ENCODE measurements around the gene CSRP2. TPM values are rescaled to one million over a fixed set of nuclear protein-coding genes. Genes with fewer than 3 reads are reported as not detected.
A peak's percentile ranks its signal among the peaks of the same experiment; 100 is the strongest.

Gene CSRP2
- polyA plus RNA-seq (2012; ENCODE audit: insufficient read depth, insufficient read length, low read depth) = 1.8 TPM

DNA sequence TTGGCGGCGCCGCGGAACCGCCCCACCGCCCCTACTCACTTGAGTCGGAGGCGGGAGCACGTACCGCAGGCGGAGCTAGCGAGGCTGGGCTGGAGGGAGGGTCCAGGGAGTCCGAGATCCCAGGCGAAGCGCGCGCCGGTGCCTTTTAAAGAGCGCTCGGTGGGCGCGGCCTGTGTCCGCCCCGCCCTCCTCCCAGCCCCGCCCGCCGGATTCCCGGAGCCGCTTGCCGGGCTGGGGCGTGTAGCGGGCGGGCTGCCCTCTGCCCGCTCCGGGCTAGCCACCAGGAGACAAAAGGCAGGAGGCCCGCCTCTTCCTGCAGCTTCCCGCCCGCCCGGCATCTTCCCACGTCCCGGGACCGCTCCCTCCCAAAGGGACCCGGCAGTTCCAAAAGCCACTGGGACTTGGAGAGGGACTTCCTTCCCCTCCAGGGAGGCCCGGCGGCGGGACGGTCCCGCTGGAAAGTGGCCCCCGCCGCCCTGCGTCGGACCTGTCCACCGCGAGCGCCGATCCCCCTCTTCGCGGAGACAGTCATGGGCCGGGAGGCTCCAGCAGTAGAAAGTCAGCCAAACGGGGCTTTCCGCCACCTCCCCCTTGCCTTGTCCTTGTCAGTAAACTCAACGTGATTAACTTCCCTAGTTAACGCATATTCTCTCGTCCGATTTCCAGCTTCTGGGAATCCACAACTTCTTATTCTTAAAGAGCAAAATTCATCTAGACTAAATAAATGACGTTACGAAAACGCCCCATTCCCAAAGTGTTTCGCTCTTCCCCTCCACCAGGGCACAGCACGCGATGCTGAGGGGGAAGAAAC lies at the start of gene CSRP2:
Gene CSRP2 (minus strand): TSS at position 121 of the 811 bp plus-strand sequence. CDS start 12,759 bp downstream, outside the sequence.
- peaks cover 11% of the 10 kb centered on the region for H3K27me3 ChIP-seq
- no peaks in the 10 kb centered on the region; the same call in 1 of the 2 replicates for H3K4me1 ChIP-seq
- H3K36me3 ChIP-seq = no peaks in the 10 kb centered on the region
- peak within 1 kb of the TSS; percentile 60 for H3K4me3 ChIP-seq (ENCODE audit: low read depth, low read length)
- DNase-seq = peak; percentile 93
- H3K9me3 ChIP-seq = no peaks in the 10 kb centered on the region
- TF ChIP-seq, protein P1, sequence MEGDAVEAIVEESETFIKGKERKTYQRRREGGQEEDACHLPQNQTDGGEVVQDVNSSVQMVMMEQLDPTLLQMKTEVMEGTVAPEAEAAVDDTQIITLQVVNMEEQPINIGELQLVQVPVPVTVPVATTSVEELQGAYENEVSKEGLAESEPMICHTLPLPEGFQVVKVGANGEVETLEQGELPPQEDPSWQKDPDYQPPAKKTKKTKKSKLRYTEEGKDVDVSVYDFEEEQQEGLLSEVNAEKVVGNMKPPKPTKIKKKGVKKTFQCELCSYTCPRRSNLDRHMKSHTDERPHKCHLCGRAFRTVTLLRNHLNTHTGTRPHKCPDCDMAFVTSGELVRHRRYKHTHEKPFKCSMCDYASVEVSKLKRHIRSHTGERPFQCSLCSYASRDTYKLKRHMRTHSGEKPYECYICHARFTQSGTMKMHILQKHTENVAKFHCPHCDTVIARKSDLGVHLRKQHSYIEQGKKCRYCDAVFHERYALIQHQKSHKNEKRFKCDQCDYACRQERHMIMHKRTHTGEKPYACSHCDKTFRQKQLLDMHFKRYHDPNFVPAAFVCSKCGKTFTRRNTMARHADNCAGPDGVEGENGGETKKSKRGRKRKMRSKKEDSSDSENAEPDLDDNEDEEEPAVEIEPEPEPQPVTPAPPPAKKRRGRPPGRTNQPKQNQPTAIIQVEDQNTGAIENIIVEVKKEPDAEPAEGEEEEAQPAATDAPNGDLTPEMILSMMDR (IDR thresholded peaks at IDR 0.05; ENCODE audit: low read depth, low read length) = peak; percentile 26

DNA sequence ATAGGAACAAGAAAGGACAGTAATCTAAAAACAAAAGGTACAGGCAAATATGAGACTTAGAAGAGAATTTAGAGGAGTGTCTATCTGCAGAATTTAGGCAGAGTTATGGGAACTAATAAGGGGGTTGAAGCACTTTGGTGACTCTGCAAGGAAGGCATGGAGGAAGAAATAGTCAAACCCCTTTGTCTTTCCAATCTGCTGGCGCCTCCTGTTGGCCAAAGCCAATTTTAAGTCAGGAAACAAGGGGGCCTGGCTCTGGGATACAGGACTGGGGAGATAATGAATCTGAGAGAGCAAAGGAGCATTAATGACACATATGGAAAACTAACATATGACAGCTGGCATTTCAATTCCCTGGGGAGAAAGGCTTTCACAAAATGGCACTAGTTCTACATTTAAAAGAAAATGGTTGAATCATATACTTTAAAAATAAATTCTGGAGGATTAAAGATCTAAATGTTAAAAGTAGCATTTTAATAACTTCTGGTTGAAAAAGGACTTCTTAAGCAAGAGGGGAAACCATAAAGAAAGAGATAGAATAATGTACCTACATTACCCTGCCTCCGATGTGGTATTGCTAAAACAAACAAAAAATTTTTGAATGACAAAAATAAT lies 48.5 kb upstream of the CSRP2 start:
- peak; percentile 66 for DNase-seq
- Histone ChIP-seq H3K27me3 (no peaks in the 10 kb centered on the region), H3K36me3 (no peaks in the 10 kb centered on the region), H3K4me1 (no peaks in the 10 kb centered on the region), H3K9me3 (no peaks in the 10 kb centered on the region), H3K4me3 (ENCODE audit: low read depth, low read length) (no peak overlapping the region)
- TF ChIP-seq, protein P1 (IDR thresholded peaks at IDR 0.05; ENCODE audit: low read depth, low read length) = peak; percentile 74

DNA sequence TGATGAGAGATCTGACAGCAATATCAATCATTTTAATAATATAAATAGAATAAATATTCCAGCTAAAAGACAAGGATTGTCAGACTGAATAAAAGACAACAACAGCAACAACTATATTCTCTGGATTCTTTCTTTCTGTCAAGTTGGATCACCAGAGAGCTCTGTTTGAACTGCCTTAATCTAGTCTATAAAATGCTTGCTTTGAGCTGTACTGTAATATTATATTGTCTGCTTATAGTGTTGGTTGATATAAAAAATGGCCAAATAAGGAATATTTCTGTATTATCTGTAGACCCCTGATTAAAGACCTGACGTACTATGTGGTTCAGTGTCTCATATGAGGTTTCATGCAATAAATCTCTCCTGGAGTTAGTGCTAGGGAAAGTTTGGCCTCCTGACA lies 46.3 kb upstream of the CSRP2 start:
- Histone ChIP-seq H3K4me3 (ENCODE audit: low read depth, low read length) (no peak overlapping the region), H3K9me3 (no peaks in the 10 kb centered on the region), H3K36me3 (no peaks in the 10 kb centered on the region), H3K4me1 (no peaks in the 10 kb centered on the region), H3K27me3 (no peaks in the 10 kb centered on the region)
- TF ChIP-seq, protein P1 (IDR thresholded peaks at IDR 0.05; ENCODE audit: low read depth, low read length) = no peak
- DNase-seq = no peak

GRCh38 chr12:76922866-76923265 lies 44.0 kb upstream of the CSRP2 start:
- H3K4me3 ChIP-seq (ENCODE audit: low read depth, low read length) = no peak overlapping the region
- DNase-seq = no peak
- H3K27me3 ChIP-seq = no peaks in the 10 kb centered on the region
- TF ChIP-seq, protein P1 (IDR thresholded peaks at IDR 0.05; ENCODE audit: low read depth, low read length) = no peak
- no peaks in the 10 kb centered on the region for H3K9me3 ChIP-seq
- no peaks in the 10 kb centered on the region for H3K4me1 ChIP-seq
- H3K36me3 ChIP-seq = no peaks in the 10 kb centered on the region

DNA sequence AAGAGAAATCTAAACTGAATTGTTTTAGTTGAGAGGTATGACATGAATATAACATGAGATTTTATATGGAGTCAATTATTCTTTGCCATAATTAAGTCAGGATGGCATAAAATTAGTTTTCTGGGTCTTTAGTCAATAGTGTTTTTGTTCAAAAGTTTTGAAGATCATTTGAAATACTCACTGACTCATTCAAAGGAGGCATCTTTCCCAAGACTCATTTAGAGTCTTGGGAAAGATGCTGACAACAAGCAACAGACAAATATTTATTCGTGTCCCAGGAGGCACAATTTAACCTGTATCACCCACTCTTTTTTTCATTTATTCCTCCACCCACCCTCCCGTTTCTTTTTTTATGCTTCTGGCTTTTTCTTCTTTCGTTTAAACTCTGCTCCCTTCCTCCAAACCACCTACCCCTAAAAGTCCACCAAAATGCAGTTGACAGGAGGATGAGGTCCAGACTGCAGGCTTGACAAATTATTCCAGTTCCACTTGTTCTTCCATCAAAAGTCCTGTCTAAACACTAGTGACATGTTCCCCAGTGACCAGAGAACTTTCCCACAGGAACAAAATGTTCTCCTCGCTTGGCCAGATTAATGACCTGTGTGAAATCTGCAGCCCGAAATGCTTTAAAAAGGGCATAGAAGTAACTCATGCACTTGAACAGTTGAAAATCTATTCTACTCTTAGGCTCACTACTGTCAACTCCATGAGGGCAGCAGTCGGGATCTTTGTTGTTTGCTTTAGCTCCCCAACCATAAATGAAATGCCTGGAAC lies 43.3 kb upstream of the CSRP2 start:
- Histone ChIP-seq H3K36me3 (no peaks in the 10 kb centered on the region), H3K9me3 (no peaks in the 10 kb centered on the region)
- no peak for DNase-seq

More for the DNA sequence above, 43.3 kb upstream of the CSRP2 start:
- TF ChIP-seq, protein P1 (IDR thresholded peaks at IDR 0.05; ENCODE audit: low read depth, low read length) = no peak
- H3K4me1 ChIP-seq = no peaks in the 10 kb centered on the region
- no peaks in the 10 kb centered on the region for H3K27me3 ChIP-seq
- no peak overlapping the region for H3K4me3 ChIP-seq (ENCODE audit: low read depth, low read length)
